A549 (cell line): ENCODE results near the gene ZKSCAN7. TPM values are rescaled to one million over a fixed set of nuclear protein-coding genes. Genes with fewer than 3 reads are reported as not detected.
"Not testable (repeated sequence)": the region's sequence is repeated elsewhere in the genome, so short reads cannot be mapped to it uniquely, and the experiment has no call there.

ENCODE experiments used
- ATAC-seq, 2 experiments: fragments of 200-7000 bp in 1 of 2; fragments of >200 bp in 1 of 2; cut with Nextera tagmentation in 1 of 2; cut with Tn5 transposase in 1 of 2; 3 replicates each; pipeline versions ENCODE4 v1.8.0 to v1.9.1; 2018 to 2020; ENCODE audit warnings: mild to moderate bottlenecking in 1 of 2, moderate library complexity in 1 of 2
- CTCF ChIA-PET: fragments of 300-600 bp; sonication (Branson Sonifier 250); formaldehyde crosslinking; extraction: SDS; loops from one replicate; lab custom pipeline; 2021; ENCODE audit warnings: antibody characterized with exemption, inconsistent platforms; lab: Yijun Ruan, JAX
- POLR2A ChIA-PET: fragments of 350-600 bp; formaldehyde crosslinking; extraction: SDS; loops from one replicate; lab custom pipeline; 2021; ENCODE audit warnings: antibody characterized with exemption, inconsistent platforms; lab: Yijun Ruan, JAX
- DNase-seq, 2 experiments: peaks; one replicate each; pipeline versions ENCODE4 v3.0.0 to v3.0.0-alpha.2; 2011 to 2016; ENCODE audit warnings: low read depth in 1 of 2, low spot score in 1 of 2
- FAIRE-seq: peaks from 2 replicates; lab custom pipeline; 2011; peaks lifted over from hg19 to GRCh38; lab: Jason Lieb, UNC
- H3K27ac ChIP-seq, 2 experiments: fragments of >200 bp; sonication (Bioruptor Twin); formaldehyde crosslinking; 3 replicates each; pipeline ENCODE4 v1.5.1; 2016 to 2017
- H3K4me1 ChIP-seq: fragments of >200 bp; sonication (Bioruptor Twin); formaldehyde crosslinking; 3 replicates; pipeline ENCODE4 v1.6.1; 2016
- H3K4me2 ChIP-seq: fragments of >200 bp; sonication (Bioruptor Twin); formaldehyde crosslinking; 3 replicates; pipeline ENCODE4 v1.6.1; 2016
- H3K4me3 ChIP-seq: fragments of >200 bp; sonication (Bioruptor Twin); formaldehyde crosslinking; 3 replicates; pipeline ENCODE4 v1.5.1; 2016
- H3K9me3 ChIP-seq: fragments of >200 bp; sonication (Bioruptor Twin); formaldehyde crosslinking; 3 replicates; pipeline ENCODE4 v1.6.1; 2016
- CBX2 ChIP-seq: fragments of 200-600 bp; sonication (generic); IDR thresholded peaks from 2 replicates; pipeline ENCODE4 v1.6.1; 2016; ENCODE audit warnings: low read depth, mild to moderate bottlenecking, borderline replicate concordance
- FOSL2 ChIP-seq, 2 experiments: fragments of 450-650 bp in 1 of 2; fragments of >200 bp in 1 of 2; sonication (Bioruptor Twin) in 1 of 2; formaldehyde crosslinking; IDR thresholded peaks; 2 replicates each; pipeline versions ENCODE4 v1.5.0 to v1.6.1; 2016 to 2020; ENCODE audit warnings: mild to moderate bottlenecking in 1 of 2, moderate library complexity in 1 of 2
- RARB ChIP-seq: fragments of 250-450 bp; sonication (Bioruptor Pico); IDR thresholded peaks from 2 replicates; pipeline ENCODE4 v1.8.0; 2021; ENCODE audit warnings: mild to moderate bottlenecking, moderate library complexity
- ZNF302 ChIP-seq: fragments of 250-450 bp; sonication (Bioruptor Pico); IDR thresholded peaks from 2 replicates; pipeline ENCODE4 v1.9.0; 2021; ENCODE audit warnings: inconsistent platforms, mild to moderate bottlenecking, moderate library complexity
- WGBS: methylation state at CpG from one replicate; pipeline ENCODE4 v1.1.6; 2017; ENCODE audit errors: missing lambda C conversion rate; 5-methylcytosine and 5-hydroxymethylcytosine counted together
- polyA plus RNA-seq, 4 experiments: library from polyadenylated mRNA; depleted of rRNA in 3 of 4; stranded (reverse); fragments of >200 nt; fragmentation: RNase III in 1 of 4; extraction: RNeasy Plus Mini Kit Qiagen cat#74134 plus additional on column Dnase treatment in 1 of 4; gene quantifications; 2 replicates in 3 of 4; 3 replicates in 1 of 4; pipeline ENCODE4 v1.2.3, GENCODE V29; 2011 to 2017
- TF ChIP-seq, protein P1 (sequence below): fragments of >200 bp; sonication (Bioruptor Twin); formaldehyde crosslinking; IDR thresholded peaks from 3 replicates; pipeline ENCODE4 v1.5.1; 2016

ZKSCAN7 gene
- polyA plus RNA-seq, 2 of the 4 experiments (the other 2 are of a cell fraction): not detected

DNA sequence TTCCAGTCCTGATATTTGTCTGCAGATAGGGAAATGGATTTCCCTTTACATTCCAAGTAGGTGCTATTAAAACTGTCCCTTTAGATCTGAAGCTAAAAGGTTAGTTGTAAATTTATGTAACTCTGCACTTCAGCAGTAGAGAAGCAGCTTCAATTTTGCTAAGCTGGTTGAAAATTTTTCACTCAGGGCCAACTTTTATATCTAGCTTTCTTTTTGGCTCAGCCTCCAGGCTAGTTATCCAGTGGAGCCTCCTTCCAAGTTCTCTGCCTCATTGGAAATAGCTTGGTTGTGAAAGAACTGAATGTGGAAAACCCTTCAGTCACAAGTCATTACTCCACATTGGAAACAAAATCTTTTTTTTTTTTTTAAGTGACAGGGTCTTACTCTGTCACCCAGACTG lies 21.6 kb downstream of the ZKSCAN7 start:
- no peak for DNase-seq
- TF ChIP-seq ZNF302 (CRISPR knock-in tag): no peak
- TF ChIP-seq RARB: no peak
- TF ChIP-seq FOSL2 (IDR thresholded peaks at IDR 0.05): no peak
- TF ChIP-seq FOSL2 (CRISPR knock-in tag; IDR thresholded peaks at IDR 0.05): no peak
- no peak for TF ChIP-seq CBX2
- TF ChIP-seq, protein P1, sequence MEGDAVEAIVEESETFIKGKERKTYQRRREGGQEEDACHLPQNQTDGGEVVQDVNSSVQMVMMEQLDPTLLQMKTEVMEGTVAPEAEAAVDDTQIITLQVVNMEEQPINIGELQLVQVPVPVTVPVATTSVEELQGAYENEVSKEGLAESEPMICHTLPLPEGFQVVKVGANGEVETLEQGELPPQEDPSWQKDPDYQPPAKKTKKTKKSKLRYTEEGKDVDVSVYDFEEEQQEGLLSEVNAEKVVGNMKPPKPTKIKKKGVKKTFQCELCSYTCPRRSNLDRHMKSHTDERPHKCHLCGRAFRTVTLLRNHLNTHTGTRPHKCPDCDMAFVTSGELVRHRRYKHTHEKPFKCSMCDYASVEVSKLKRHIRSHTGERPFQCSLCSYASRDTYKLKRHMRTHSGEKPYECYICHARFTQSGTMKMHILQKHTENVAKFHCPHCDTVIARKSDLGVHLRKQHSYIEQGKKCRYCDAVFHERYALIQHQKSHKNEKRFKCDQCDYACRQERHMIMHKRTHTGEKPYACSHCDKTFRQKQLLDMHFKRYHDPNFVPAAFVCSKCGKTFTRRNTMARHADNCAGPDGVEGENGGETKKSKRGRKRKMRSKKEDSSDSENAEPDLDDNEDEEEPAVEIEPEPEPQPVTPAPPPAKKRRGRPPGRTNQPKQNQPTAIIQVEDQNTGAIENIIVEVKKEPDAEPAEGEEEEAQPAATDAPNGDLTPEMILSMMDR: no peak
- Histone ChIP-seq H3K4me3 (no peak overlapping the region), H3K4me1 (no peaks in the 10 kb centered on the region), H3K9me3 (peaks cover 3% of the 10 kb centered on the region; the same call in 1 of the 3 replicates), H3K4me2 (no peak overlapping the region), H3K27ac (no peak overlapping the region)
- no peak for FAIRE-seq
- ChIA-PET POLR2A (no interaction called here), CTCF (interaction anchor here (0.6 kb wide), 1 partner anchor 293 kb away, joined by 5 read pairs; no protein-coding TSS in a partner anchor)
- ATAC-seq: no peak

DNA sequence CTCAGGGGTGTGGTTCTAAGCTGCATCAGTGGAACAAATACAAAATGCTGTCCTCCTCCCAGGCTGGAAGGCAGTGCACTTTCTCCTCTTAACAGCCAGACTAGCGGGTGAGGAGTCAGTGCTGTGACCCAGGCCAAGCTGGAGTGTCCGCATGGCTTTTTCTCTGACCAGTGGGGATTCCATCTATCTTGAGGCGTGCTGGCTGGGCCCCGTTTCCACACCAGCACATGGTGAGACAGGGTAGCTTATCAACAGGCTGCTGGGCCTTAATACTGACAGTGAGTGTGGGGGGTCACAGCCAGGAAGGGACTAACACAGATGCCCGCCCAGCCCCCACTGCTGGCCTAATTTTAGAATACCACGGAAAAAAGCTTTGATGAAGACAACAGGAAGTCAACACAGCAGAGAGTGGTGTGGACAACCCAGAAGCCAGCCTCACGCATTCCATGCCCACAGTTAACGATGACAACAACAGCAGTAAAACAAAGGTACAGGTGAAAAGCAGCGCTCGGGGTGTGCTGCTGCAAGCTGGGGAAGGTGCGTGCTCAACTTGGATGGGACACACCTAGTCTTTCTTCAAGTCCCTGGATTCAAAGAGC lies 22.5 kb downstream of the ZKSCAN7 start:
- H3K27ac ChIP-seq, H3K4me2 ChIP-seq, H3K4me3 ChIP-seq, DNase-seq, H3K4me1 ChIP-seq, H3K9me3 ChIP-seq, CTCF ChIA-PET, FAIRE-seq, POLR2A ChIA-PET, ATAC-seq: not testable (repeated sequence)
- WGBS: 60% methylated on average over 7 of the region's 11 CpGs

- POLR2A ChIA-PET, DNase-seq, ATAC-seq, H3K4me3 ChIP-seq, H3K9me3 ChIP-seq, H3K4me1 ChIP-seq, H3K27ac ChIP-seq, CTCF ChIA-PET, H3K4me2 ChIP-seq, FAIRE-seq: not testable (repeated sequence)
- WGBS: 84% methylated on average over 7 of the region's 22 CpGs
Observed at GRCh38 chr3:44578316-44578715, 23.3 kb downstream of the ZKSCAN7 start.

DNA sequence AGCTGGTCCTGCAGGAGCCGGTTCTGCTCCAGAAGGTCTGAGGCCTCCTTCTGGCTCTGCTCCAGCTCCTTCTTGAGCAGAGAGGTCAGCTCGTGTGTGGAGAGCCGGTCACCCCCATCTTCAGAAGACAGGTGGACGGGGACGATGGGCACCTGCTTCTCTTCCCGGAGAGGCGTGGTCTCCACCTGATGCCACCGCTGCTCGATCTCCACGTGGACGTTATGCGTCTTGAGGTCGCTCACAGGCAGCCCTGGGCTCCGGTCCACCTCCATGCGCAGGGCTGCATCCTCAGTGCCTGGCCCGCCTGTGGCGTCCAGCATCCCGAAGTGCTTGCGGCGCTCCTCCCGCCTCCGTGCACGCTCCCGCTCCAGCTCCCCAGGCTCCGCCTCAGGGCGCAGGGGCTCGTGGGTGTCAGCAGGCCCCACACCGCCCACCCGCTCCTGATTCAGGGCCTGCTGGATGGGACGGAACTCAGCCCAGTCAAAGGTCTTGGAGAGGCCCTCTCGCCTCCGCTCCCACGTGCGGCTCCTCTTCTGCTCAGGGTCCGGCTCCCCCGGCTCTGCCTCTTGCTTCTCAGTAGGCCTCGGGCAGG lies 24.0 kb downstream of the ZKSCAN7 start:
- H3K4me1 ChIP-seq, H3K9me3 ChIP-seq, POLR2A ChIA-PET, H3K4me2 ChIP-seq, ATAC-seq, FAIRE-seq, H3K27ac ChIP-seq, DNase-seq, CTCF ChIA-PET, H3K4me3 ChIP-seq: not testable (repeated sequence)
- 86% methylated on average over 29 of the region's 37 CpGs for WGBS

GRCh38 chr3:44579749-44580148 lies 24.8 kb downstream of the ZKSCAN7 start:
- WGBS: 39% methylated on average over 7 of the region's 15 CpGs
- H3K4me3 ChIP-seq, FAIRE-seq, DNase-seq, H3K4me1 ChIP-seq, ATAC-seq, CTCF ChIA-PET, POLR2A ChIA-PET, H3K27ac ChIP-seq, H3K4me2 ChIP-seq, H3K9me3 ChIP-seq: not testable (repeated sequence)

- CTCF ChIA-PET, H3K27ac ChIP-seq, FAIRE-seq, POLR2A ChIA-PET, DNase-seq, H3K4me2 ChIP-seq, H3K9me3 ChIP-seq, H3K4me1 ChIP-seq, H3K4me3 ChIP-seq: not testable (repeated sequence)
- 89% methylated on average over 19 of the region's 62 CpGs for WGBS
- ATAC-seq: peak in 1 of 2 experiments; percentile 56; a peak in 2 of 6 replicates
Observed at GRCh38 chr3:44580971-44581370, 26.0 kb downstream of the ZKSCAN7 start.
